Mucosa of stomach (tissue), 1 donor: ENCODE results near the gene C5orf47.
"Not testable (repeated sequence)": the region's sequence is repeated elsewhere in the genome, so short reads cannot be mapped to it uniquely, and the experiment has no call there.

ENCODE experiments used
- H3K27me3 ChIP-seq: one replicate; pipeline ENCODE4 v1.7.0; 2013; ENCODE audit warnings: mild to moderate bottlenecking, low read length; ENCODE audit not compliant: control insufficient read depth, insufficient read depth
- H3K36me3 ChIP-seq: one replicate; pipeline ENCODE4 v1.7.0; 2013; ENCODE audit warnings: low read length; ENCODE audit not compliant: control insufficient read depth, insufficient read depth
- H3K4me1 ChIP-seq: one replicate; pipeline ENCODE4 v1.7.0; 2013; ENCODE audit warnings: mild to moderate bottlenecking, low read length; ENCODE audit not compliant: control insufficient read depth, insufficient read depth
- H3K4me3 ChIP-seq: one replicate; pipeline ENCODE4 v1.7.0; 2013; ENCODE audit warnings: low read length
- H3K9ac ChIP-seq: one replicate; pipeline ENCODE4 v1.7.0; 2013; ENCODE audit warnings: mild to moderate bottlenecking, low read length, moderate library complexity
- H3K9me3 ChIP-seq: one replicate; pipeline ENCODE4 v1.7.0; 2013; ENCODE audit warnings: mild to moderate bottlenecking, low read length, moderate library complexity; ENCODE audit not compliant: control insufficient read depth
- donor health status: Pancreatic carcinoma.

C5orf47 gene

GRCh38 chr5:174011441-174011840 lies 22.5 kb downstream of the C5orf47 start:
- Histone ChIP-seq H3K27me3 (no peaks in the 10 kb centered on the region), H3K36me3 (no peaks in the 10 kb centered on the region)

GRCh38 chr5:174020069-174020927 lies 31.3 kb downstream of the C5orf47 start:
- H3K36me3 ChIP-seq, H3K4me1 ChIP-seq, H3K4me3 ChIP-seq, H3K9me3 ChIP-seq, H3K9ac ChIP-seq, H3K27me3 ChIP-seq: not testable (repeated sequence)

More at GRCh38 chr5:174011441-174011840, 22.5 kb downstream of the C5orf47 start:
- no peaks in the 10 kb centered on the region for H3K9me3 ChIP-seq
- H3K4me1 ChIP-seq, result no peaks in the 10 kb centered on the region
- H3K9ac ChIP-seq, result no peak overlapping the region
- H3K4me3 ChIP-seq, result no peak overlapping the region

GRCh38 chr5:174020928-174021304 lies 31.9 kb downstream of the C5orf47 start:
- Histone ChIP-seq H3K4me1 (no peaks in the 10 kb centered on the region), H3K27me3 (no peaks in the 10 kb centered on the region), H3K36me3 (no peaks in the 10 kb centered on the region), H3K4me3 (no peak overlapping the region), H3K9ac (no peak overlapping the region), H3K9me3 (no peaks in the 10 kb centered on the region)

- Histone ChIP-seq H3K36me3 (no peaks in the 10 kb centered on the region), H3K9ac (no peak overlapping the region), H3K4me3 (no peak overlapping the region), H3K4me1 (no peaks in the 10 kb centered on the region), H3K9me3 (no peaks in the 10 kb centered on the region), H3K27me3 (no peaks in the 10 kb centered on the region)
These were observed 33.6 kb downstream of the C5orf47 start for GRCh38 chr5:174022384-174023095.

- H3K27me3 ChIP-seq, result no peaks in the 10 kb centered on the region
- no peaks in the 10 kb centered on the region for H3K9me3 ChIP-seq
- no peak overlapping the region for H3K9ac ChIP-seq
- no peak overlapping the region for H3K4me3 ChIP-seq
- H3K36me3 ChIP-seq, result no peaks in the 10 kb centered on the region
- H3K4me1 ChIP-seq, result no peaks in the 10 kb centered on the region
These were observed 41.3 kb downstream of the C5orf47 start for GRCh38 chr5:174030286-174030685.

- H3K9ac ChIP-seq, result no peak overlapping the region
- no peaks in the 10 kb centered on the region for H3K4me1 ChIP-seq
- peaks cover 3% of the 10 kb centered on the region for H3K27me3 ChIP-seq
- H3K4me3 ChIP-seq, result no peak overlapping the region
- H3K9me3 ChIP-seq, result no peaks in the 10 kb centered on the region
- no peaks in the 10 kb centered on the region for H3K36me3 ChIP-seq
These were observed 55.7 kb downstream of the C5orf47 start for GRCh38 chr5:174044466-174045254.

- no peaks in the 10 kb centered on the region for H3K27me3 ChIP-seq
- no peaks in the 10 kb centered on the region for H3K36me3 ChIP-seq
- H3K4me3 ChIP-seq, result no peak within 1 kb of the TSS
- no peak within 1 kb of the TSS for H3K9ac ChIP-seq
- no peaks in the 10 kb centered on the region for H3K9me3 ChIP-seq
- no peaks in the 10 kb centered on the region for H3K4me1 ChIP-seq
These were observed 56.6 kb downstream of the C5orf47 start, which contains the start of gene NSG2 for GRCh38 chr5:174045470-174046025. TSS of gene NSG2 (plus strand) at chr5:174045706. CDS start at chr5:174046756, 1,050 bp downstream.

GRCh38 chr5:174046558-174046957 lies 57.6 kb downstream of the C5orf47 start:
- no peaks in the 10 kb centered on the region for H3K36me3 ChIP-seq
- H3K4me3 ChIP-seq, result no peak overlapping the region
- no peaks in the 10 kb centered on the region for H3K4me1 ChIP-seq
- H3K9me3 ChIP-seq, result no peaks in the 10 kb centered on the region
- H3K27me3 ChIP-seq, result no peaks in the 10 kb centered on the region
- H3K9ac ChIP-seq, result no peak overlapping the region

- H3K27me3 ChIP-seq, result no peaks in the 10 kb centered on the region
- no peaks in the 10 kb centered on the region for H3K4me1 ChIP-seq
- H3K9ac ChIP-seq, result no peak overlapping the region
- H3K9me3 ChIP-seq, result no peaks in the 10 kb centered on the region
- H3K4me3 ChIP-seq, result no peak overlapping the region
- no peaks in the 10 kb centered on the region for H3K36me3 ChIP-seq
These were observed 58.6 kb downstream of the C5orf47 start for GRCh38 chr5:174047472-174048099.

- Histone ChIP-seq H3K9ac (no peak overlapping the region), H3K27me3 (no peaks in the 10 kb centered on the region), H3K9me3 (no peaks in the 10 kb centered on the region), H3K36me3 (no peaks in the 10 kb centered on the region), H3K4me1 (no peaks in the 10 kb centered on the region), H3K4me3 (no peak overlapping the region)
These were observed 63.7 kb downstream of the C5orf47 start for GRCh38 chr5:174052636-174053035.

- no peaks in the 10 kb centered on the region for H3K9me3 ChIP-seq
- H3K4me1 ChIP-seq, result no peaks in the 10 kb centered on the region
- no peak overlapping the region for H3K4me3 ChIP-seq
- no peaks in the 10 kb centered on the region for H3K27me3 ChIP-seq
- H3K36me3 ChIP-seq, result no peaks in the 10 kb centered on the region
- H3K9ac ChIP-seq, result no peak overlapping the region
These were observed 64.9 kb downstream of the C5orf47 start for GRCh38 chr5:174053905-174054304.
